T-helper 22 cell (primary cell): ENCODE data around the gene NPDC1.
"Not testable (repeated sequence)": the region's sequence is repeated elsewhere in the genome, so short reads cannot be mapped to it uniquely, and the experiment has no call there.

Source experiments
- DNase-seq: peaks from one replicate; pipeline ENCODE4 v3.0.0-alpha.2; 2020; ENCODE audit warnings: low read depth

Gene NPDC1

DNA sequence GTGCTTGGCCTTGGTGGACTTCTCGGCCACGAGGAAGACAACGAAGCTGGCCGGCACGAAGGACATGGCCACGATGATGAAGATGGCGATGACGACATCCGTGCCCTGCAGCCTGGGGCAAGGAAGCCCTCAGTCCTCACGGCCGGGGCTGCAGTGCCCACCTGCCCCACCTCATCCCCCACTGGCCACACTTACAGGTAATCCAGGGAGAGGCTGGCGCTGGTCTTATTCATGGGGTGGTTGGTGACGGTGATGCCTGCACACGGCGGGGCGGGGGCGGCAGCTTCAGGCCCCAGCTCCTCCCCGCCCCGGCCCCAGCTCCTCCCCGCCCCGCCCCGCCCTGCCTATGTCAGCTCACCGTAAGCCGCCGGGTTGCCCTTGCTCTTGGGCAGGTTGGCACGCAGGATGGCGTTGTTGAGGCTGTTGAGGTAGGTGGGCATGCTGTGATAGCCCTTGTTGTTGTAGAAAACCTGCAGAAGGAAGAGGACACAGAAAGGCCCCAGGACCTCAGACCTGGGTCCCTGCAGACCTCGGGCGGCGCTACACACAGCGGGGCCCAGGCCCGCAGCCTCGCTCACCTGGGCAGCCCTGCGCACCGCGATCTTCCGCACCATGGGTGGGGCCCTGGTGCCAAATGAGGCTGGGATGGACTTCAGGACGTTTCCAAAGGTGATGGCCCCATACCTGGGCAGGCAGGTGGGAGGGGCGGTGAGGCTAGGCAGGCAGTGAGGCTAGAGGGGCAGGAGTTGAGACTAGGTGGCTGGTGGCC lies 33.9 kb downstream of the NPDC1 start:
- no peak for DNase-seq

- no peak for DNase-seq
Observed at GRCh38 chr9:137011156-137011555, 34.8 kb downstream of the NPDC1 start.

DNA sequence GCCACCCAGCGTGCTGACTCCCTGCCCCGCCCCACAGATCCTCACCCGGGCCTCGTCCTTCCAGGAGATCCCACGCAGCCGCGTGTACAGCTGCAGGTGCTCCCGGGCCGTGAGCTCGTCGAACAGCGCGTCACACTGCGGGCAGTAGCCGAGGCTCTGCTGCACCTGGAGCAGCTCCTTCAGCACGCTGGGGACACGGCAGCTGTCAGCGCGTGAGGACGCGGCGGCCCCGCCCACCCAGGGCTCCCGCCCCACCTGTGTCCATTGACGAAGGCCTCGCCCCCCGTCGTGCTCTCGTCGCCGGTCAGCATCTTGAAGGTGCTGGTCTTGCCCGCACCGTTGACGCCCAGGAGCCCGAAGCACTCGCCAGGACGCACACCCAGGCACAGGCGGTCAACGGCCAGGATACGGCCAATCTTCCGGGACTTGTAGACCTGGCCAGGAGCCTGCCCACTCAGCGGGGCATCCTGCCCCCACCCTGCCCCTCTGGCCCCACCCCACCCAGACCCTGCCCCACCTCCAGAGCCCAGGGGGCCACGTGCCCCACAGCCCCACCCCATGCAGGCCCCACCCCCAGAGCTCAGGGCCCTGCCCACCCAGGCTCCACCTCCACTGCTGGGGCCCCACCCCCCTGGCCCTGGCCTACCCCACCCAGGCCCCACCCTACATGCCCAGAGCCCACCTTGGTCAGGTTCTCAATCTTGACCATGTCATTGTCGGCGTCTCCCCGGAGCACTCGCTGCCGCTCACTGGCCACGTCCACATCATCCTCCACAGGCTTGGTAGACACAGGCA lies 35.8 kb downstream of the NPDC1 start:
- no peak for DNase-seq

DNA sequence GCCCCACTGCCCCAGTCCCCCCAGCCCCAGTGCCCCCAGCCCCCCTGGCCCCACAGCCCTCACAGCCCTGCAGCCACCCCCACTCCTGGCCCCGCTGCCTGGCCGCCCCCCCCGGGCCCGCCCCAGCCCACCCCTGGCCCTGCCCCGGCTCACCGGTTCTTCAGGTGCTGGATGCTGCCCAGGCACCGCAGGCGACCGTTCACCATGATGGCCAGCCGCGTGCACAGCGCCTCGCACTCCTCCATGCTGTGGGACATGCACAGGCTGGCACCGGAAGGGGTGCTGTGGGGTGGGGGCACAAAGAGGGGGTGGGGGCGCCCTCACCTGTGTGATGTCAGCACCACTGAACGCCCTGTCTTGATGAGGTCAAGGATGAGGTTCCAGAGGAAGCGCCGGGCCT lies 36.8 kb downstream of the NPDC1 start:
- DNase-seq, result no peak

- no peak for DNase-seq
Observed at GRCh38 chr9:137008312-137008711, 37.7 kb downstream of the NPDC1 start.

DNA sequence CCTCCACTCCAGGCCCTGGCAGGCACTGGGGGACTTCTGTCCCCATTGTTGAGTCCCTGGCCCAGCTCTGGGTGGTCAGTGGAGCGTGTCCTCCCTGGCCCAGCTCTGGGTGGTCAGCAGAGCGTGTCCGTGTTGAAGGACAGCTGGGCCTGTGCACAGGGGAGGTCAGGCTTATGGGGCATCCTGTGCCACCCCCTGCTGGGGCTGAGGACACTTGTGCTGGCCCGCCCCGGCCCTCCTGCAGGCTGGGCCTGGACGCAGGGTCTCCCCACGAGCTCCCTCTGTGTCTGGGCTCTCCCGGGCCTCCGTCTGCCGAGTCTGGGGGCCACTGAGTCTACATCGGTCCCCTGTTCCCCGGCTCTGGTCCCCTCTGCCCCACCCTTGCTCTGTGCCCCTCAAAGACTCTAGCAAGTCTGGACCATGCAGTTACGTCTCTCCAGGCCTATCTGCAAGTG lies 38.1 kb downstream of the NPDC1 start:
- DNase-seq, result no peak

DNA sequence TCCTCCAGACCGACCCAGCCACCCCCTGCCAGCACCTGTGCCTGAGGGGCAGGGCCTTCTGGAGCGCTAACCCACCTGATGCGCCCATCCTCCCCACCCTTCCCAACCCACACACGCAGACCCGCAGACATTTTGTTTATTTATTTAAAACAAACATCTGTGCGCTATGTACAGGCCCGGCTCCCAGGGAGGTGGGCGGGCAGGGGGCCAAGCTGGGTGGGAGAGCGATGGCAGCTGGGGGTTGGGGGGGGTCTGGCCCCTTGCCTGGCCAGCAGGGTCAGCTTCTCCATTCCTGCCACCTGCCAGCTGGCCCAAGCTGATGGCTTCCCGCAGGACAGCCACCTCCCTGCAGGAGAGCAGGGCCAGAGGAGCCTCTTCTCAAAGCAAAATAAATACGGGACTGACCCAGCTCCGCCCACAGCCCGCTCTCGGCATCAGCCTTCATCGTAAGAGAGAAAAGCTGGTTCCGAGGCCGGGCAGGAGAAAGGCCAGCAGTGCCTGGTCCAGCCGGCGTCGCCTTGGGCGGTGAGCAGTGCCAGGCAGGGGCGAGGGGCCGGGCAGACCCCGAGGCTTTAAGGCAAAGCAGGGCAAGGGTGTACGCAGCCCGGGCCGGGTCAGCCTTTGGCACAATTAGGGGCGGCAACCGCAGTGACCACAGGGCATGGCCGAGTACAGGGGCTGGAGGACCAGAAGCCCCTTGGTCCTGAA lies 38.7 kb downstream of the NPDC1 start:
- no peak for DNase-seq

DNA sequence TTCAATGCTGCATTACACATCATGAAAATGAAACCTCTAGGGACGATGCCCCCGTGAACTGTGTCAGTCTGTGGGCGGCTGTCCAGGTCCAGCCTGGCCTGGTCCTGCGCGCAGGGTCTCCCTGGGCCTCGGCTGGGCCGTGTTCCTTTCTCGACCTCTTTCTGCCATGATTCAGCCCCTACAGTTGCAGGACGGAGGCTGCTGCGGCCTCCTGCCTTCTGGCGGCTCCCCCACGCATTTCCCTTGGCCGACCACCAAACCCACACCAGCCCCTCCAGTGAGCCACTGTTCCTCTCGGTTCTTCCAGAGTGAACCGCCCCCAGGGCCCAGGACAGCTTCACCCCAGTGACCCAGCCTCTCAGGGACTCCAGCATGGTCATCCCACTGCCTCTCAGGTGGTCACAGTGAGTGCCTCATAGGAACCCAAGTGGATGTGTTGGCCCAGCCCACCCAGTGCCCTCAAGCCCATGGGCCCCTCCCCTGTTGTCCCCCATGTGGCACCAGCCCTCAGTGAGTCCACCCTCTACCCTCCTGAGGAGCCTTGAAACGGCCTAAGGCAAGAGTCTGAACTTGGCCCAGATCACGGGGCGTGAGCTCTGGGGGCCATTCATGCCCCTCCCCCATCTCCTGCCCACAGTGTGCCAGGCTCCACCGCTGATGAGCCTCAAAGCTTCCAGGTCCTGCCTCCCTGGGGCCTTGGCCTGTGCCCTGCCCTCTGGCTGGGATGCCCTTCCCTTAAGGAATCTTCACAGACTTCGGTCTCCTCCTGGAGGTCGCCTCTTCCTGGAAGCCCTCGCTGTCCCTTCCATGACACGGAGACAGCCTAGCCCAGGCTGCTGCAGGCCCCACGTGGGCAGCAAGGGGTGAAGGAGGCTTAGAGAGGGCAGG lies 39.6 kb downstream of the NPDC1 start:
- DNase-seq, result no peak

DNA sequence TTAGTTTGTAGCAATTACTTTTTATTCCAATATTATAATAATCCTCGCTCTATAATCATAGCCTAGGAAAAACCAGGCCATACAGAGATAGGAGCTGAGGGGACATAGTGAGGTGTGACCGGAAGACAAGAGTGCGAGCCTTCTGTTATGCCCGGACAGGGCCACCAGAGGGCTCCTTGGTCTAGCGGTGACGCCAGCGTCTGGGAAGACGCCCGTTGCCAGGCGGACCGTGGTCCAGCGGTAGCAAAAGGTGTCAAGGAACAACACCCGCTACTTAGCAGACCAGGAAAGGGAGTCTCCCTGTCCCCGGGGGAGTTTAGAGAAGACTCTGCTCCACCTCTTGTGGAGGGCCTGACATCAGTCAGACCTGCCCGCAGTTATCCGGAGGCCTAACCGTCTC lies 41.7 kb downstream of the NPDC1 start:
- not testable (repeated sequence) for DNase-seq

DNA sequence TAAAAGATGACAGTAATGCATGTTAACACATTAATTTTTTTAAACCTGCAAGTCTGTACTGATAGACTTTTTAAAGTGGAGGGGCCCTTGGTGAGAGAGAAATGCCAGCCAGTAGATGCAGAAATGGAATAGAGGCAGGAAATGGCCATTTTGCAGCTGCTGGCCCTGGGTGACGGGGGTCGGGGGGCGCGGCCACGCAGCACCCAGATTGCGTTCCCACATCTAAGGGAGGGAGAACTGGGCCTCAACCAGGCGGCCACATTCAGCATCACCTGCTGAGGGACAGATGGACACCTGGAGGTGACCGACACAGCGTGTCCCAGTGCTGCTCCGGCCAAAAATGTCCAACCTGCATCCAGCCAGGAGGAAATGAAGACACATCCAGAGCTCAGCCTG lies 43.3 kb downstream of the NPDC1 start:
- no peak for DNase-seq

DNA sequence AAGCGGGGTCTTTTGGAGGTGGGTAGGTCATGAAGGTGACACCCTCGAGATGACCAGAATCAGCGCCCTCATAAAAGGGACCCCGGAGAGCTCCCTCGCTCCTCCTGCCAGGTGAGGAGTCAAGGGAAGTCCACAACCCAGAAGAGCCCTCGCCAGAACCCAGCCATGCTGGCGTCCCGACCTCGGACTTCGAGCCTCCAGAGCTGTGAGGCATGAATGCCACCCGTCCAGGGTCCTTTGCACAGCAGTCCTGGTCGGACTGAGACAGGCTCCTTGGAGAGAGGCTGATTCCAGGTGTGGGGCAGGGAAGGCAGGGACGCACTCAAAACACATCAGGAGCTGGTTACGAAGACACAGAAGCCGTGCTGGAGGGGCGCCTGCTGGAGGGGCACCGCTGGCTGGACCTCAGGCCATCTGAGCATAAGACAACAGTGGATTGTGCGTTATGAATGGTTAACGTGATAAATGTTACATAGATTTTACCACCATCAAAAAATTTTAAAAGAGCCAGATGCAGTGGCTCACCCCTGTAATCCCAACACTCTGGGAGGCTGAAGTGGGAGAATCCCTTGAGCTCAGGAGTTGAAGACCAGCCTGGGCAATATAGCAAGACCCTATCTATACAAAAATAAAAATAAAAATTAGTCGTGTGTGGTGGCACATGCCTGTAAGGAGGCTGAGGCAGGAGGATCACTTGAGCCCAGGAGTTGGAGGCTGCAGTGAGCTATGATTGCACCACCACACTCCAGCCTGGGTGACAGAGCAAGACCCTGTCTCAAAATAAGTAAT lies 43.9 kb downstream of the NPDC1 start:
- no peak for DNase-seq

DNA sequence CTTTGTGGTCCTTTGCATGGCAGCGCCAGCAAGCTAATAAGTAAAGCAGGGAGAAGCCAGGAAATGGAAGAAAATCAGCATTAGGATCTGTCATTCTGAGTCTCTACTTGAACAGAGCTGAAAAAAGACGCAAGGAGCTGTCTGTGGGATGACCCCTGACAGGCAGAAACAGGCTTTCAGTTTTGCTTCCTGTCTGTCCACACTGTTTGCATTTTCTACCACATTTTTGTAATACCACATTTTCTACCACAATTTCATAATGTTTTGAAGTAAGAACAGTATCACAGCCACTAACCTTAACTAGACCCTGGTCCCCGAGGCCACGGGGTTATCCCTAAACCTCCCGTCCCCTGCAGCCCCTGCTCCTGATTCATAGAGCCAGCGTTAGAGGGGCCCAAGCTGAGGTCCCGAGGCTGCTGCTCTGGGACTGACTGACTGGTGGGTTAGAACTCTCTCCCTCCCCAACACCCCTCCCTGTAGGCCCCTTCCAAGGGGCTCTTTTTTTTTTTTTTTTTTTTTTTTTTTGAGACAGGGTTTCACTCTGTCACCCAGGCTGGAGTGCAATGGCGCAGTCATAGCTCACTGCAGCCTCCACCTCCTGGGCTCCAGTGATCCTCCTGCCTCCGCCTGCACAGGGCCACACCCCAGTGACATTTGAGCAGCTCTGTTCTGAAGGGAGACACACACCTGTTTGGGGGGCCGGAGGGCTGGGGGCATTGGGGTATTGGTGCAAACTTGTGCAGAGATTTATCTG lies 45.6 kb downstream of the NPDC1 start:
- no peak for DNase-seq

- DNase-seq, result no peak
Observed at GRCh38 chr9:136997830-136998234, 48.1 kb downstream of the NPDC1 start.

DNA sequence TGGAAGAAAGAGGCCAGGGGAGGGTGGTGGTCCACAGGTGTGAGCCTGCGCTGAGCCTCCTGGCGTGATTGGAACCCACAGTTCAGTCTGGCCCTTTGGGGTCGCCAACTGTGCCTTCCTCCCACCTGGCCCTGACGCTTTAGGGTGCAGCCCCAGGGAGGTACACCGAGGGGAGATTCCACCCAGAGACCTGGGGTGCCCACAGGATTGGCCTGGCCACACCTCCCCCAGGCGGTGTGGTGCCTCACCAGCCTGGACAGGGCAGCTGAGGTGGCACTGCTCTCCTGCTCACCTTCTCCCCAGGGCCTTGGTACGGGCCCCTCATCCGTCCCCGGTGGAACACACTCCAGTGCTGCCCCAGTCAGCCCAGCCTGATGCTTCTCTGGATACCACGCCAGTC lies 48.6 kb downstream of the NPDC1 start:
- DNase-seq, result no peak

DNA sequence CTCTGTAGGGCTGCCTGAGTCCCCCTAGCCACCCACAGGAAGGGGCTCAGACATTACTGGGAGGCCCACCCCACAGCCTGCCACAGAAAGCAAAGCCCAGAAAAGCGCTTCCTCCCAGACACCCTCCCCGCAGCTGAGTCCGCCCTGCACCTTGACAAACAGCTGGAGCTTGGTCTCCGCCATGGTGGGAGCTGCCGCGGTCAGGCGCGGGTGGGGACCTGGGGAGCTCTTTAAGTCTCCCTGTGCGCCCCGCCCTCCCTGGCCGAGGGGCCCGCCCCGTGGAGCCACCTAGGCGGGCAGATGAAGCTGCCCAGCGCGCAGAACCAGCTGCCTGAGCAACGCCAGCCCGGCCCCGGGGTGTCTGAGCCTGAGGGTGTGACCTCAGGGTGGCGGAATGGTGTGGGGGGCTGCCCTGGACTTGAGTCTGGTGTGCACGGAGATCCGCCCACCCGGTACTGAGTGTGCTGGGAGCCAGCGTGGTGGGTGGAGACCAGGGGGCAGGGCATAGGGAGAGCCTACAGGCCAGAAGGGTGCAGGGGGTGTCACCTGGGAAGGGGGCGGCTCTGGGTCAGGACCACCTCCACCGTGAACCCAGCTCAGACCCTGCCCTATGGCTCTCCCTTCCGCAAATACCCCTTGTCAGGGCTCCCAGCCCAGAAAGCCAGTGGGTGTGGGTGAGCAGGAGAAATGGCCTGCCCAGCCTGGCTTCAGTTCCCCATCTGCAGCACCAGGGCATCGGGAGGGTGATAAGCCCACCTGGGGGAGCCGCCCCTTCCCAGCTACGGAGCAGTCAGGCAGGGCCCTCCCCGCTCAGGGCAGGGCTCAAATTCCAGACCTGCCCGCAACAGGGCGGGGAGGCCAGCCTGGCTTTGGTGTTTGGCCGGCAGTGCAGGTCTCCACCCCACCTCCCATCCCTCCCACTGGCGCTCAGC lies 49.4 kb downstream of the NPDC1 start, which contains the start of gene CLIC3:
Gene CLIC3, minus strand, starts transcription at position 208 of the 932 bp plus-strand sequence. Its CDS starts 25 bp downstream, at position 183.
- DNase-seq, result no peak

DNA sequence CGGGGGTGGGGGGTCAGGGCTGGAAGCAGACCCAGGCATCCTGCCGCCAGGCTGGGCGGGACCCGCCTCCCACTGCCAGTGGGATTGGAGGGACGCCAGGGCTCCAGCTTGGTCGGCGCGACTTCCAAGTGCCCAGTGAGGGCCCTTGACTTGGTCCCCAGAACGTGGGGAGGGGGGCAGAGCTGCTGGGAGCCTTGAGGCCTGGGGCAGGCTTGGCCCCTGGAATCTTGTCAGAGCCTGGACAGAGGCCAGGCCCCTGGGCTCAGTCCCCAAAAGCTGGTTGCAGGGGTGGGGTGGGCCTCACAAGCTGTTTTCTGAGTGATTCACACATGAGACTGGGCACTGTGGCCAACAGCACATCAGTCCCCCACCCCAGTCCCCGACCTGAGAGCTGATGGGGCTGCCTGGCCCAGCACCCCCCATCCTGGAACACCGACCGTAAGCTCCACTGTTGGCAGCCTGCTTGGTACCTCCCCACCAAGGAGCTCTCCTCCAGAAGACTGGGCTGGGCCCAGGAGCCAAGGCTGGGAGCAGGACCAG lies 50.1 kb downstream of the NPDC1 start:
- DNase-seq, result no peak

DNA sequence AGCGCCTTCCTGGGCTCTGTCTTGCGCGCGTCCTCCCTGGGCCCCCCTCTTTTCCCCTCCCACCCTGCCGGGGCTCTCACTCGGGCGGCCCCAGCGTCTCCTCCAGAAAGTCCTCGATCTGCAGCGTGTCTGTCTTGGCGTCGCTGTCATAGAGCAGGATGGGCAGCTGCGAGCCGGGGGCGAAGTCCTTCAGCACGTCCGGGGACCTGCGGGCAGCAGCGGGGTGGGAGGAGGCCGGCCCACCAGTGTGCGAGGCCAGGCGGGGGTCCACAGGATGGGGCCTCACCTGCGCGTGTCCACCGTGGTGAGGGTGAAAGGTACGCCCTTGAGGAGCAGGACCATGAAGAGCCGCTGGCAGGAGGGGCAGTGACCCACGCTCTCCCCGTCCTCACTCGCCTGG lies 50.6 kb downstream of the NPDC1 start:
- no peak for DNase-seq

DNA sequence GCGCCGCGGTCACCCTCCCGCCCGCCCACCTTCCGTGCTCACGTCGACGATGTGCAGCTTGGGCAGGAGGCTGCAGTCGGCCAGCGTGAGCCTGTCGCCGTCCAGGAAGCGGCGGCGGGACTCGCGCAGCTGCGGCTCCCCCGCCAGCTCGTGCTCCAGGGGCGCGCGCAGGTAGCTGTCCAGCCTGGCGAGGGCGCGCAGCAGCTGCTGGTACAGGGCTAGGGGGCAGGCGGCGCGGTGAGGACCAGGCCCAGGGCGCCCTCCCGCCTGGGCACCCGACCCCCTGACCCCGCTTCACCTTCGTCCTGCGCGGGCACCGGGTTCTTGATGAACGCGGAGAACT lies 51.1 kb downstream of the NPDC1 start:
- DNase-seq, result no peak
